Stimulated activated CD8-positive, alpha-beta memory T cell treated with anti-CD3 and anti-CD28 coated beads, Interleukin-7, amount 100 ng/mL, for 24 hours (primary cell): ENCODE results near the gene NBAS.
"Not testable (repeated sequence)": the region's sequence is repeated elsewhere in the genome, so short reads cannot be mapped to it uniquely, and the experiment has no call there.

Experiments
- DNase-seq: peaks from one replicate; pipeline ENCODE4 v3.0.0-alpha.2; 2020; ENCODE audit warnings: low read depth

Gene NBAS

DNA sequence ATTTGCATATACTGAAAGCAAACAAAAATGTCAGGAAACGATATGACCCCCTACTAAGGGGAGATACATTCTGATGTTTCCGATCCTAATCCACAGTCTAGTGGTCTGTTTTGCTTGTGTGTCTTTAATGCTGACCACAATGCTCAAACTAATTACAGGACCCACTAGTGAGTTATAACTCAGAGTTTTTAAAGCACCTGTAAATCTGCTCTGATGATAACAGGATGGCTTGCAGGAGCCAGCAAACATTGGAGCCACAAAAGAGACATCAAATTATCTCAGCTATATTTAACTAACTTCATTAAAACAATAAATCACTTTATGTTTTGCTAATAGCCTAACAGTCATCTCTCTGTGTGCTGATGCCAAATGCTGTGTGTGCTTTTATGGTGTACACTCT, 300.3 kb downstream of the NBAS start:
- no peak for DNase-seq

DNA sequence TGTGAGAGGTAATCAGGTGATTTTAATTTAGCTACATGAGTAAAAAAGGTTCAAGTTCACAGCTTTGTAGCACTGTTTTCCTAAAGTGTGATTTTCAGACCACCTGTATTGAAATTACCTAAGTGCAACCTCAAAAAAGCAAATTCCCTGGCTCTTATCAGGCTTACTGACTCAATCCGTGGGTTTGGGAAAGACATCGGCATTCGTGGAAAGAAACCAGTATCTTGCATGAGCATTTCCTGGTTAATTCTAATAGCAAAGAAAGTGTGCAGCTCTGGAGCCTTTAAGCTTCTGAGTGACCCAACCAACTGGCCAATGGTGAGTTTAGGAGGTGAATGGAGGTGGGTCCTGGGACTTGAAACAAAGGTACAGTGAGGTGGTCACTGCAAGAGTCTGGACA, 300.9 kb downstream of the NBAS start:
- no peak for DNase-seq

DNA sequence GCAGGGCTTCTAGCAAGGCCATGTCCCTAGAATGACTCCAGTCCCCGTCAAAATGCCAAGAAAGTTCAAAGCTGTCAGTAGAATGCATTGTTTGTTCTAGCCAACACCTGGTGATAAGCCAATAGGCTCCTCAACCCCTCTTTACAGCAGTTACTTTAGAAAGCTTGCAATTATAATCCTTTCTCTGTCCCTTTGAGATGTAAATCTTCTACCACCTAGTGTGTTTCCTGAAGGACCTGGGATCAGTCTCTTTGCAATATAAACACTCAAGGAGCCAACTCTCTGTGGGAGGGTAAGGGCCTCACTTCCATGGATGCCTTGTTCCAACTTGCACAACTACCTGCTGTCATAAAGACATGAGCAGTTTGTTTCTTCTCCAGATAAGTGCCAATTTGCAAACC, 301.8 kb downstream of the NBAS start:
- no peak for DNase-seq

DNA sequence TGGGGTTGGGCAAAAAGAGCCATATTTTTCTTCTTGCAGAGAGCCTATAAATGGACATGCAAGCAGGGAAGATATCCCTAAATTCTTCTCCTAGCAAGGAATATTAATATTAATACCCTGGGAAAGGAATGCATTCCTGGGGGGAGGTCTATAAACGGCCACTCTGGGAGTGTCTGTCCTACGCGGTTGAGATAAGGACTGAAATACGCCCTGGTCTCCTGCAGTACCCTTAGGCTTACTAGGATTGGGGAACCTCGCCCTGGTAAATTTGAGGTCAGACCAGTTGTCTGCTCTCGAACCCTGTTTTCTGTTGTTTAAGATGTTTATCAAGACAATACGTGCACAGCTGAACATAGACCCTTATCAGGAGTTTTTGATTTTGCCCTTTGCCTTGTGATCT, 302.7 kb downstream of the NBAS start:
- DNase-seq: not testable (repeated sequence)

DNA sequence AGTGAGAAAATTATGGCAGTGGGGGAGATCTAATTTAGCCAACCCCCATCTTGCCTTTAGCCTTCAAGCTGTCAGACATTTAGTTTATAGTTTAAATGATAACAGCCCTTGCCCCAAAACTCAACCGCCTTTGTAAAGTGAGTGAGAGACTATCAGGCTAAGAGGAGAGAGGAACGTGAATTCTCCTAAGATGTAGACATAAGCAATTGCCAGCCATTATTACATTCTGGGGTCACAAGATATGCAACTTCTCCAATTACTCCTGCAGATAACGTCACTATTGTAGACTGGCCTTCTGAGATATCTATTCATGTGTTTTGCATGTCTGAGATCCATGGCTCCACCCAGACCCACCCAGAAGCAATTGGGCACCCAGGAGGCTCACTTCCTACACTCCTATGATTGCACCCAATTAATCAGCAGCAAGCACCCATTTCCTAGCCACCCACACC, 307.3 kb downstream of the NBAS start:
- DNase-seq: no peak

DNA sequence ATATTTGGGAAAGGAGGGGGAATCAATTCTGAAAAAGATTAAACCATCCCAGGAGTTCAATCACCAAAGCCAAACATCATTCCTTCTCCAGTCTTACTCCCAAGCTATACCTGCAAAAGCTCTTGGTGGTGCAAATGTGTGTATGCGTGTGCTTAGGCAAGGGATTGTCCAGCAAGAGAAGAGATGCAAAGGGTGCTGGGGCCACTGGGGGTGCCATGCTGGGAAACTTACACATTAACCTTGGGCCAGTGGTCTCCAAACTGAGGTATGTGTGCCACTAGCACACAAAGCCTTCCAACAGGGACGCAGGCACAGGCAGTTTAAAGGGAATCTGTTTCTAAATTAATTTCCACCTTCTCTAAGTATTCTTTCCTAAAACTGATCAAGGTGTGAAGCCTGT, 307.9 kb downstream of the NBAS start:
- DNase-seq: no peak

DNA sequence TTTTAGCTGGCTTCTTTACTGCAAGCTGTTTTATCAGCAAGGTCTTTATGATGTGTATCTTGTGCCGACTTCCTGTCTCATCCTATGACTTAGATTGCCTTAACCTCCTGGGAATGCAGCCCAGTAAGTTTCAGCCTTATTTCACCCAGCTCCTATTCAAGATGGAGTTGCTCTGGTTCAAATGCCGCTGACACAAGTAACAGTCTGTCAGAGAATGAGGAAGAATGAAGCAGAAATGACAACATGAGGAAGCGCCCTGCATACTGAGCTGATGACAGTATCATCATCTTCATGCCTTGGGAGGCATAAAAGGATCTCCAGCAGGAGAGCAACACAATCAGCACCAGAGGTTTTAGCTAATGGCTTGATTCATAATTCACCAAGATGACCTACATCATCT, 309.4 kb downstream of the NBAS start:
- DNase-seq: no peak

DNA sequence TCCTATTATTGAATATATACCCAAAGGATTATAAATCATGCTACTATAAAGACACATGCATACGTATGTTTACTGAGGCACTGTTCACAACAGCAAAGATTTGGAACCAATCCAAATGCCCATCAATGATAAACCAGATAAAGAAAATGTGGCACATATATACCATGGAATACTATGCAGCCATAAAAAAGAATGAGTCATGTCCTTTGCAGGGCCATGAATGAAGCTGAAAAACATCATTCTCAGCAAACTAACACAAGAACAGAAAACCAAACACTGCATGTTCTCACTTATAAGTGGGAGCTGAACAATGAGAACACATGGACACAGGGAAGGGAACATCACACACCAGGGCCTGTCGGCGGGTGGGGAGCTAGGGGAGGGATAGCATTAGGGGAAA, 310.2 kb downstream of the NBAS start:
- DNase-seq: not testable (repeated sequence)

DNA sequence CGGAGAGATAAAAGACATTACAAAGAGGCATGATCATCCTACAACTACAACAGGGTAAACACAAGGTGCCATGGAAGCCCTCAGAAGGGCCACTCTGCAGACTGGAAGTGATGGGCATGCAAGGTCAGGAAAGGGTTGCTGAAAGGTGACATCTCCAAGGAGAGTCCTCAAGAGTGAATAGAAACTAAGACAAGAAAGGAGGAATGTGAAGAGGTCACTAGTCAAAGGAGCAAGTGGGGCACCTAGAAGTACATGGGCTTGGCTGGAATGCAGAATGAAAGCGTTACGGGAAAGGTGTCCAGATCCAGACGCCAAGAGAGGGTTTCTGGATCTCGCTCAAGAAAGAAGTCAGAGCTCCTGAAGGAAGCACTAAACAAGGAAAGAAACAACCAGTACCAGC, 314.3 kb downstream of the NBAS start:
- DNase-seq: no peak

DNA sequence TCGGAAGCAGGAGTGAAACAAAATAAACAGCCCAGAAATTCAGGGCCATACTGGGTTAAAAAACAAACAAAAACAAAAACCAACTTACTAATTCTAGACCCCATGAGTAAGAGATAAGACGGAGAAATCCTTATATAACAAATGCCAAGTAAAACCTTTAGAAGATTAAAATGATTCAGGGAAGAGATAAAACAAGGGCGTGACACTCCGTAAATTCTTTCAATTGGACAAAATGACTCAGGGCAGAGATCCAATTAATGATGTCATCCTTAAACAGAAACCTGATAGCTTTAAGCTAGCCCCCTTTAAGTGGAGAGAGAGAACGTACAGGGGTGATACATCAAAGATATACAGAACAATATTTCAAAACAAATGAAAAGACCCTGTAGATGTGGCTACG, 317.4 kb downstream of the NBAS start:
- DNase-seq: no peak

DNA sequence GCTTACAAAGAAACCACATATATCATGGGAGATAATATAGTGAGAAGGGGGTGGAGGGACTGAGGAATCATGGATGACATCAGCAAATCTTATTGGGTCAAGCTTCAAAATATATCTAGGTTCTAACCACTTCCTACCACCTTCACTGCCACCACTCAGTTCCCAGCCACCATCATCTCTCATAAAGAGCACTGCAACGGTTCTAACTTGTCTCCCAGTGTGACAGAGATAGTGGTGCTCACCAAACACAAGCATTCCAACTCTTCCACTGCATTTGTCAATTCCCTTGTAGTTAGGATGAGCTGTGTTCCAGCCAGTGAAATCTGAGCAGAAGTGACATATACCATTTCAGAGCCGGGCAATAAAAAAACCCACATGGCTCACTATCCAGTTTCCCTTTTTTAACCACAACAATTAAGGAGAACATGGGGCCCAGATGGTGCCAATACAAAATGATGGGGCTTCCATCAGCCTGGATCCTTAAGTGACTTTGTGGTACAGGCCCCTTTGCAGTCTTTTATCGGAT, 318.1 kb downstream of the NBAS start:
- DNase-seq: no peak

DNA sequence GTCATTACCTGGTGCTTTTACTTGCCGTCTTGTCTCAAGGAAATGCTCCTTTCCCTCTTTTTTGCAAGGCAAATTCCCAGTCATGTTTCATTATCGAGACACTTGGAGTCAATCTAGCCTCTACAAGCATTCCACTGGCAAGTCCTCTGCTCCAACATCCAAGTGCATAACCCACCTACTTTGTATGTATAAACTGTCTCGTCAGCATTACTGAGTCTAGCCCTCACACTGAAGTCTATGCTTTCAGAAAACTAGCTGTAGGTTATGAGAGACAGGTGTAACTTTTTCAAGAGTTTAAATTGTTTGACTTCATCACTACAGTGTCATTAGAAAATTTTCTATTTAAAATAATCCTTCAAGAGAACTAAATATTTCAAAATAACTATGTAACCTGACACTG, 319.2 kb downstream of the NBAS start:
- DNase-seq: no peak

DNA sequence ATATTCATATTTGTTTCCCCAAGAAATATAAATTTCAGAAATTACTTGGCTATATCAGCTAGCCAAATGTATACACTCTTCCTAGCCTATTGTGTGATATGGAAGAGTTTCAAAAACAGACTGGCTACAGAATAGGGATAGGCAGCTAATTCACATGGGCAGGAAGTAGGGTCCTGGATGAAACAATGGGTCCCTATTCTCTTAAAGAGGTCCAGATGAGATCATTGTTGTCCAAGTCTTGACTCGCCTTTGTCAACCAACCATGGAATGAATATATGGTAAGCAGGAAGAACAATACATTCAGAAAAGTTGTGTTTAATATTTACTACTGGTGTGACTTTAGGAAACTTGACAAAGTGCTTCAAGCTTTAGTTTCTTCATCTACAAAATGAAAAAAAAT, 319.9 kb downstream of the NBAS start:
- no peak for DNase-seq

DNA sequence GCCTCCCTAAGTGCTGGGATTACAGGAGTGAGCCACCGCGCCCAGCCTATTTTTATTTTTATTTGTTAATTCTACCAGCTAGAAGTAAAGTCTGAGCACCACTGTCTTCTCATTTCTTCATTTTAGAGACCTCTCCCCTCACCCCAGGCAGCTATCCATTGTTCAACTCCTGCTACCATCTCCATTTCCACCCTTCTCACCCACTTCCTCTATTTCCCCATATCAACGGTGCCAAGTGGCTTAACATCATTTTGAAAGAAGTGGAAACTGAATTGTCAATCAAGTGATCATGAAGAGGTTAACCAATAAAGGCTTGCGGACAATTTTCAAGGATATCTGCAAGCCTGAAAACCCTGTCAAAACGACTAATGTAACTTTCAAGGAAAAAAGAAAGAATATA, 323.1 kb downstream of the NBAS start:
- DNase-seq: no peak

DNA sequence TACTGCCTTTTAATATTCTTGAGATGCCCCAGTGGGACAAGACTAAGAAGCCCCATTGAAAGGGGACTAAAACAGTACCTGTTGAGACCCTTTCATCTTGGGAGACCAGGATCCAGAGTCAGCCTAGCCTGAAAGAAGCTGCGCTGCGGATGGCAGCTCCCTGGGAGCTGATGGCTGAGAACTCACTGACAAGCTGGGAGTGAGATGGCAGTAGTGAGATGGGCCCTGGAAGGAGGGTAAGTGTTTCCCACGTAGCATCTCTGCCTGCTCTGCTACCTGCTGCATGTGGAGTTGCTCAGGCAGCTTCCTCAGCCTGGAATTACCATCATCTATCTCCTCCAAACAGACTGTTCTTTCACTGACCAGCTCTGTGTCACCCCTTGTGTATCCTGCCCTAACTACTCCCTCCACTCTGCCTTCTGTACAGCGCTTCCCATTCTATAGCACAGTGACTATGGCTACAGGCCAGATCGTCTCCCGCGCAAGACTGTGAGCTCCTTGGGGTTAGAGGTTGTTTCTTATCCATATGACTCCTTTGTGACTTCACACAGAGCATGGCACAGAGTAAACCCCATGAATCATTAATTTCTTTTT, 330.4 kb downstream of the NBAS start:
- DNase-seq: no peak

DNA sequence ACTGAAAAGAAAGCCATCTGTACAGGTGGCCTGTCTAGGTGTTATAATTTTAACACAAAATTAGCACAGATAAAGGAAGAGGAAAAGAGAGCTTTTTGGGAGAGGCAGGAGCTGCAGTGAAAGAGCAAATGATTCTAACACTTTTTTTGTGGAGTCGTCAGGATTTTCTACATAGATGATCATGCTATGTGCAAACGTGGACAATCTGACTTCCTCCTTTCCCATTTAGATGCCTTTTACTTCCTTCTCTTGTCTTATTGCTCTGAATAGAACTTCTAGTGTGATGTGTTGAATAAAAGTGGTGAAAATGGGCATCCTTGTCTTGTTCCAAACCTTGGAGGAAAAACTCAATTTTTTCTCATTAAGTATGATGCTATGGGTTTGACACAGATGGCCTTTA, 334.5 kb downstream of the NBAS start:
- DNase-seq: no peak

DNA sequence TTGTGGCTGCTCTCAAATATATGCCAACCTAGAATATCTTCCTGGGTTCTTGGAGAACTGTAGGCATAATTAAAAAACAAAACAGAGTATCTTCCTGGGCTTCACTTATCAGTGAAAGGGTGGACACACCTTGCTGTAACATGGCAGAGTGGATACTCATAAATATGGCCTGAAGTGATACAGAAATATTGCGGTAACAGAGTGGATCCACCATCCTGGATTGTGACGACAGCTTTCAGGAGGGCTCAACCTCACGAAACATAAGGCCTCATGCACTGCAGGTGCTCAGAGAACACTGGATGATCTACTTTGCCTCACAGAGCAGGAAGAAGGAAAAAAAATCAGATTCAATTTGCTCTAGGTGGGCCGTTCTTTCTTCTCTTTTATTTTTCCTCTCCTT, 336.0 kb downstream of the NBAS start:
- no peak for DNase-seq

DNA sequence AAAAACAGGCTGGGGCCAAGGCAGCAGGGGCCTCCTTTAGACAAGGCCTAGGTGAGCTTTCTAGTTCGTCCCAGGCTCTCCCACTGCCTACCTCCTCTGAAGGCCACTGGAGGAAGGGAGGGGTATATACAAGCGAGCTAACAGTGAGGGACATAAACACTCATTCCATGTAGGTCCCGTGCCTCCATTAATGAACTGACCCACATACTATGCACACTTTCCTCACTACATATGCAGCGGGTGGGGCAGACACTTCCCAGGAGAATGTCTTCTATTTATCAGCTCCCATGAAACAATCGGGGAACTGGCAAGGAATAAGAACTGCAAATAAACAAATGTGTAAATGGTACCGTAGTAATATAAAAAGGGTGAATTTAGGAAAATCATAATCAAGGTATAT, 336.5 kb downstream of the NBAS start:
- DNase-seq: no peak

DNA sequence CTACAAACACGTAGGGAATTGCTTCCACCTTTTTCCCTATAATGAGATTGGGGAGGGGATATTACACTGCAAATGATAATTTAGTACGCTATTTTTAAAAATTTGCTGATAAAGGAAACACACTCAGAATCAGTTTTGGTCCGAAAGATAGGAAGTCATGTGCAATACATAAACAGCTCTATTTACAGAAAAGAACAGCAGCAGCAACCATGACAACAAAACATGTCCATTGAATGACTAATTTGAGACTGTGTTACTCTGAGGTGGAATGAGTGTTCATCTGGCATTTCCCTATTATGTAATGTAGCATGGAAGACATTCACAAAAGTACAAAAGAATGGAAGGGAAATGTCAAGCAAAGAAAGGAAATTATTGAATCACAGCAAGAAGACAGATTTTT, 337.2 kb downstream of the NBAS start:
- DNase-seq: no peak

DNA sequence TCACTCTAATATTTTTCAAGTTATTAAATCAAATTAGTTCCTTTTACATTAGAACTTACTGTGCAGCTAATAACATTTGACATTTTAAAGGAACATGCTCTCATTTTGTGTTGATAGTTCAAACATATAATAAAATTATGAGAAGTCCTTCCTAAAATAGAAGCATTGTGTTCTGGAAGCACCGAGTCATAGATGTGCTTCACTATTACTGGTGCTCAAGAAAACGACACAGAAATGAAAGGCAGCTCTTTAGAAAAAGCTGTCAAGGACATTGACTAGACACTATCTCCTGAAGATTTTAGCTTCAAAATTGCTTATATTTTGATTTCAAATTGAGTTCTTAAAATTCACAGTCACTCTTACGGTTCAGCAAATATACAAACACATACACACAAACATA, 338.3 kb downstream of the NBAS start:
- DNase-seq: no peak

DNA sequence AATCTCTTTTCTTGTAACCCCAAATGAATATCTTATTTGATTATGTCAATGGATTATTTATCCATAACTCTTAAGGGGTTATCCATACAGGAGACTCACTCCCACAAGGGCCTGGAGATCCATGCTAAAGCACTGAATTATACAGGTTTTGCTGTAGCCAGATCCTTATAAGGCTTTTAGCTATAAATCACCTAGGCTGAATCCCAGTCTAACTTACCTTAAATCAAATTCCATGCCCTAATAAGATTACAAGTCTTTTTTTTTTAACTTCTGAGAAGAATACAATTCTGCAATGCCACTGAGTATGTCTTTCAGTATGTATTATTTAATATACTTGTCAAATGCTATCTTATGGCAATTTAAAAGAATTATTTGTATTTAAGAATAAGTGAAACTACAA, 340.5 kb downstream of the NBAS start:
- no peak for DNase-seq

DNA sequence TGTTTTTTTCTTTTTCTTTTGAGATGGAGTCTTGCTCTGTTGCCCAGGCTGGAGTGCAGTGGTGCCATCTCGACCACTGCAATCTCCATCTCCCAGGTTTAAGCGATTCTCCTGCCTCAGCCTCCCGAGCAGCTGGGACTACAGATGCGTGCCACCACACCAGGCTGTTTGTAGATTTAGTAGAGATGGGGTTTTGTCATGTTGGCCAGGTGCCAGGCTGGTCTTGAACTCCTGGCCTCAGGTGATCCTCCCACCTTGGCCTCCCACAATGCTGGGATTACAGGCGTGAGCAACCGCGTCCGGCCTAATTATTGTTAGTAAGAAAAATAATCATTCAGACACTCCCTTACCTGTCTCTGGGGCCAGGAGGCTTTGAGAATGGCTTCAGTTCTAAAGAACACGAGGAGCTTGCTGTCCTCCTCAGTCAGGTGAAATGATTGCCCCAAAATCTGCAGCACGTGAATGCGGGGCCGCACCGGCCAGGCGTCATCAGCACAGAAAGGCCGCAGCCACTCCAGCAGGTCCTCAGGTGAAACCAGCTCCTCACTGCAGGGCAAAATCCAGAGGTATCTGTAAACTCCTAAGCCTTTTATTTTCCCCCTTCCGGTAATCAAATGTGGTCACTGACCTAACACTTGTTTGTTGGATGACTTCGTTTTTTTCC, 342.6 kb downstream of the NBAS start:
- no peak for DNase-seq

DNA sequence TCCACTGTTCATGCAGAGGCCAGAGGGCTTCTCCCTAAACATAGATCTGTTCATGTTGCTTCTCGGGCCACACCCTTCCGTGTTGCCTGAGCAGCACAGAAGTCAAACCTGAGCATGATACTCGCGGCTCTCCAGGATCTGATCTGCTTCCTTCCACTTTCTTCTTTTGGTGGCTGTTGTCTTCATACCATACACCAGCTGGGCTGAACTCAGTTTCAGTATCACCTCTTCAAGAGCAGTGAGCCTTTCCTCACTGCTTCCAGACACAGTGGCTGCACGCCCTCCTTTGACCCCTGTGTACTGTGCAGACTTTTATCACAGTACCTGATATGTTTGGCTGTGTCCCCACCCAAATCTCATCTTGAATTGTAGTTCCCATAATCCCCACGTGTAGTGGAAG, 348.9 kb downstream of the NBAS start:
- no peak for DNase-seq

DNA sequence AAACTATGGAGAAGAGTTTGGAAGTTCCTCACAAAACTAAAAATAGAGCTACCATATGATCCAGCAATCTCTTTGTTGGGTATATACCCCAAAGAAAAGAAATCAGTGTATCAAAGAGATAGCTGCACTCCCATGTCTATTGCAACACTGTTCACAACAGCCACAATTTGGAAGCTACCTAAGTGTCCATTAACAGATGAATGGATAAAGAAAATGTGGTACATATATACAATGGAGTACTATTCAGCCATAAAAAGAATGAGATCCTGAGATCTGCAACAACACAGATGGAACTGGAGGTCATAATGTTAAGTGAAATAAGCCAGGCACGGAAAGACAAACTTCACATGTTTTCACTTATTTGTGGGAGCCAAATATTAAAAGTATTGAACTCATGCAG, 350.6 kb downstream of the NBAS start:
- not testable (repeated sequence) for DNase-seq
